Urothelium cell line (cell line): ENCODE results near the gene CD5L.

Experiments used
- DNase-seq: peaks from one replicate; pipeline ENCODE4 v3.0.0; 2011; ENCODE audit warnings: low spot score, mixed read lengths
- FAIRE-seq: peaks from 2 replicates; lab custom pipeline; 2011; peaks lifted over from hg19 to GRCh38; lab: Jason Lieb, UNC

CD5L gene

DNA sequence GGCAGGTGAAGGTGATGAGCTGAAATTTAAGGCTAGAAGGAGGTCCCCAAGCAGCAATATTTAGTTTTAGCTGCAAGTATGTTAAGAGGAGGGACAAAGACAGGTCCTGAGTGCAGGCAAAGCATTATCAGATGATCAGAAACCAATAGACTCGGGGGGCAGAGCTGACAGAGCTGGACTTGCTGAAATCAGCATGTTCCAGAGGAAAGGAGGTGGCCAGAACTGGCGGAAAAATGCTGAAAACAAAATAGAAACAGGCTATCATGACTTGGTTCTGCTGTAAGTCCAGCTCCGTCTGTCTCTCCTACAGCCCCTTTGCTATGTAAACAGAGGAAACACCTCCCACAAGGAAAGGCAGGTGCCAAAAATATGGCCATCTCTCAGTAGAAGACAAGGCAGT, at the start of gene CD5L:
Gene CD5L (minus strand): TSS at position 101 of the 400 bp plus-strand sequence. CDS start 107 bp downstream, outside the sequence.
- no peak for FAIRE-seq
- no peak for DNase-seq

DNA sequence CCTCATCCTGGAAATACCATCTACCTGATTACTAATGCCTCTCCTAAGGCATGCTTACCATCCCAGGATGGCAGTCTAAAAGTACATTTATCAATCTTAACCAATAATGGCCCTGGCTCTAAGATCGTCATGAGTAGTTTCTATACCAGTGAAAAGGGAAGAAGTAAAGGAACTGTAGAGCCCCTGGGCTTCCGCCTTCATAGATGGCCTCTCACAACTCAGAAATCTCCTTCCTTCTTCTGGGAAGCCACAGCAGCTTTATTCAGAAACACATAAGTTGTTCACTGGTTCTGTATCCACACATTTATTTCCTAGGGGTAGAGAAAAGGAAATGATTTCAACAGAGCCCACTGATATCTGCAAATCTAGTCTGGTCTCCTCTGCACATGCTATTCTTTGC, 41.0 kb upstream of the CD5L start:
- FAIRE-seq, result no peak
- no peak for DNase-seq

DNA sequence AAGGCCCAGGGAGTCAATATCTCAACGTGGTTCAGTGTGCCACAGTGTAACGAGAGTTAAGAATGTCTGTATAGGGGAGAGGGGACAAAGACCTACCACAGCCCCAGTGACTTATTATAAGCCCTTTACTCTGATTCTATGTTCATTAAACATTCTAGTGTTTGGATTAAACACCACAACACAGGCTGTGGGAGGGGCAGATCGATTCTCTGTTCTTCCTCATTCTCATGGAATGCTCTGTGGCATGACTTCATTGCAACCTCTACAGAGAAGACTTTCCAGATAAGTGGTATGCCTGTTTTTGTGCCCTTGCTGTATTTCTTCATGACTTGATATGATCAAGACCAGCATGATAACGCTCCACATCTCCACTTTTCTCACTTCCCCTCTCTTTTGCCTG, 39.0 kb upstream of the CD5L start:
- DNase-seq (no peak), FAIRE-seq (no peak)

GRCh38 chr1:157878059-157878458, 36.5 kb upstream of the CD5L start:
- FAIRE-seq (no peak), DNase-seq (peak; percentile 55)

DNA sequence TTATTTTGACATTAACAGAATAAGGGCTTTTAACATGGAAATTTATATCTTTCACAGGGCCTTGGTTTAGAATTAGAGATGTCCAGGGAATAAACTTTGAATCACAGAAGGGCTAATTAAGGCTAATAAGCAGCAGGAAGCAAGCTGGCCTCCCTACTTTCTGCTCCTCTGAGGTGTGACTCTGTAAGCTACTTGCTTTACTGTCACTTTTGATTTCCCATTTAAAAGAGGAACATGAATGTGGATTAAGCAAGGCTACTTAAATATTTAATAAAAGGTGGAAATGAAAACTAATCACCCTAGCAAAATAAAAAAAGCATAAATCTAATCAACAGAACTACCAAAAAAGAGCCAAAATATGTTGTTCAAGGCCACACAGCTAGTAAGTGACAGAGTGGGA, 28.9 kb upstream of the CD5L start:
- DNase-seq (no peak), FAIRE-seq (no peak)

GRCh38 chr1:157868654-157869053, 27.0 kb upstream of the CD5L start:
- FAIRE-seq (no peak), DNase-seq (no peak)

GRCh38 chr1:157862114-157863070, 20.8 kb upstream of the CD5L start:
- FAIRE-seq (peak; percentile 63), DNase-seq (no peak)

GRCh38 chr1:157856538-157856937, 14.9 kb upstream of the CD5L start:
- DNase-seq (no peak), FAIRE-seq (no peak)

DNA sequence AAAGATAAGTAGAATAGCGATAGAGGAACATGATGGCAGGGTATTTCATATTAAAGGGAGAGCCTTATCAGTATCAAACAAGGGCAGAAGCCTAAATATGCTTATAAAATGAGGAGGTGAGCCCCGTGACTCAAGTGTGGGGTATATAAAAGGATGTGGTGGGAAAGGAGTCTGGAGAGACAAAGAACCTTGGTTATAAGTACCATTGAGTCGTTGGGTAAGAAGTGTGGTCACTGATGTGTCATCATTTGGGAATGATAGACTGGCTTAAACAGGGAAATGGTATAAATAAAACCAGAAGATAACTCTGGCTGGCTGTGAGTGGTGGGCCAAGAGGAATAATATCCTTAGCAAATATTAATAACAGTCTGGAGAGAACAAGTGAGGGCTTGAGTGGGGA, 10.9 kb upstream of the CD5L start:
- peak; percentile 20 for FAIRE-seq
- DNase-seq, result peak; percentile 76

DNA sequence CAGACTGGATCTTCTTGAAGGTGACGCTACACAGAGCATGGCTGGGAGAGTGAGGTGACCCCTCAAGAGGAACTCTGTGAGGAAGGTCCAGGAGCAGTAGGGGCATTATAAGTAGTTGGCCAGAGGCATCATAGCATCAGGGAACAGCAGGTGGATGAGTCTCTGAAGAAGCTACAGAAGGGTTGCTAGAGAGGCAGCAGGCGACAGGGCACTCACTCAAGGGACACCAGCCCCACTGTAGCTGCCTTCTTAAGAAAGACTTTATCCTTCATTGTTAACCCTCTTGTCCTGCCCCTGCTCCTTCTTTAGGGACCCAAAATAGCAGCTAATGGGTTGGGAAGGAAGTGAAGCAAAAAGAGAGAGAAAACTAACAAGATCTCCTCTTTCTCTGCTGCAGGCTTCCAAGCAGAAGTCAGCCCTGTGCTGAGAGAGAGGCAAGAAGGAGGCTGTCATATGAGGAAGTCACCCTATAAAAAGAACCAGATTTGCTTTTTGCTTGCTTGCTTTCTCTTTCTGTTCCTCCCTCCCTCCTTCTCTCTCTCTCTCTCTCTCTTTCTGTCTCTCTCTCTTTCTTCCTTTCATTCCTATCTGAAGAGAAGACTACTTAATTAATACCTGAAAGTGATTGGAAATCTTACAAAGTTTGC, 7.7 kb upstream of the CD5L start:
- DNase-seq, result no peak
- no peak for FAIRE-seq

GRCh38 chr1:157844089-157844830, 2.7 kb upstream of the CD5L start:
- DNase-seq, result no peak
- FAIRE-seq, result no peak

DNA sequence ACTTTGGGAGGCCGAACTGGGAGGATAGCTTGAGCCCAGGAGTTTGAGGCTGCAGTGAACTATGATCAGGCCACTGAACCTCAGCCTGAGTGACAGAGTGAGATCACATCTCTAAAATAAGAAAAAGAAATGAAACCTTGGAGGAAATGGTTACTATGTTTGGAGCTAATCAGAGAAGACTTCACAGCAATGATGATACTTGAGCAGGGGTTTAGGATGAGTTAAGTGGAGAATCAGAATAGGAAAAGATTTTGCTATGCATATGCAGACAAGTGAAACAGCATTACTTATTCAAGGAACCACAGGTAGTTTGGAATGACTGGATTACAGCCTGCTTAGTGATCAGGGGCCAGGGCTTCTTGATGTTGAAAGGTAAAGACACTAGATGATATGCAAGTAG, 1.3 kb upstream of the CD5L start:
- FAIRE-seq (no peak), DNase-seq (no peak)

DNA sequence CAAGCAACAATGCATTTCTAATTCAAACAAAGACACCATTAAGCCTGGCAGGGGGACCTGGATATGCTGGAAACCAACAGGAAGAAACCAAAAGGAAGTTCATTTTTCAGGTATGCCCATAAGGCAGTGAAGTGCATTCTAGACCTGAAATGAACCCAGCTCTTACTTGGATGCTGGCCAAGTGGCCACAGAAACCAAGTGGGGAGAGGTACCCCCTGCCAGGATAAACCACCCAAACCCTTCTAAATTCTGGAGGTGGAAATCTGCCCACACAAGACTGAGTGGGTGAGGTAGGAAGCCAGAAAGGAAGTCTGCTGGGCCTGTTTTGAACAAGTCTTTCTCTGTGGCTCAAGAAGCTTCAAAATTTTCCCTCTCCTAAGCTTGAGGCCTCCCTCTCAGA, 2.6 kb downstream of the CD5L start:
- no peak for DNase-seq
- no peak for FAIRE-seq

- DNase-seq (no peak), FAIRE-seq (no peak)
Observed at GRCh38 chr1:157834430-157834829, 7.2 kb downstream of the CD5L start.

GRCh38 chr1:157833145-157833544, 8.5 kb downstream of the CD5L start:
- DNase-seq, result no peak
- FAIRE-seq, result no peak

DNA sequence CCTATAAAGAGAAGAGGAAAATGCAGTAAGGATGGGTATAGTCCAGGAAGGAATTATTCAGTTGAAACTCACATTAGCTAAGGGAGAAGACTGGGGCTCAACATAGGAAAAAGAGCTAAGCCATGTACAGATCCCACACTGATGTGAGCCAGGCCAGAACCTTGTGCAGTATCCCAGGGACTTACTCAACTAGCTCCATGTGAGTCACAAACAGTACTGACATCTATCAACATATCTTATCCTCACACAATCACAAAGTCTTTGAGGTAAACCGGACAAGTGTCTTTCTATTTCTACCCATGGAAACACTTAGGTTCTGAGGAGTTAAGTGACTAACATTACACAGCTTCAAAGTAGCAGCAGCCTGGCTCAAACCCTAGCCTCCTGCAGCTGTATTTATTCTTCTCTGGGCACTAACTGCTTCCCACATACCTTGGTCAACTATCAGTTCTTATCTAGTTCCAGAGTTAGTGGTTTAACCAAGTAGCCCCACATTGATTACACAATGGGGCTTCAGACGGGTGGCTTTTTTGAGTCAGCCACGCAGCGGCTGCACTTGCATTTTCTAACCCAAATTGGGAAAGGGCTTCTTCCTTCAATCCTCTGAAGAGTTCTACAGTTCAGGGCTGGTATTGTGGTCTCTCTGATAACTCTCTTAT, 9.5 kb downstream of the CD5L start:
- no peak for DNase-seq
- no peak for FAIRE-seq

GRCh38 chr1:157830887-157831286, 10.7 kb downstream of the CD5L start:
- DNase-seq, result no peak
- FAIRE-seq, result no peak

DNA sequence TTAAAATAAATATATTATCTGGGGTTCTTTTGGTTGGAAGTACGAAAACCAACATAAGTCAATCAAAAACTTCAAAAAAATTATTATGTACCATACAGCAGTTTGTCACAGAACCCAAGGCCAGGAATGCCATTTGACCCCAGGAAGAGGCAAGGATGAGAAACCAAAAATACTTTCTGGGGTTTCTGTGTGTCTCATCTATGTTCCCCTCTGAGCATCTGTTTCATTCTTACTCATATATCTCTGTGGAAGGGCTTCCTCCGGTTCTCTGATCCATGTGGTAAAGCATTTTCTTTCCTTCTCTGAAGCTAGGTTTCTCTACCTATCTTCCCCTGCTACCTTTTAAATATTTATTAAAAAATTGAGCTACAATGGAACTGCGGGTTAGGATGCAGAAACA, 11.9 kb downstream of the CD5L start:
- DNase-seq, result no peak
- FAIRE-seq, result no peak

DNA sequence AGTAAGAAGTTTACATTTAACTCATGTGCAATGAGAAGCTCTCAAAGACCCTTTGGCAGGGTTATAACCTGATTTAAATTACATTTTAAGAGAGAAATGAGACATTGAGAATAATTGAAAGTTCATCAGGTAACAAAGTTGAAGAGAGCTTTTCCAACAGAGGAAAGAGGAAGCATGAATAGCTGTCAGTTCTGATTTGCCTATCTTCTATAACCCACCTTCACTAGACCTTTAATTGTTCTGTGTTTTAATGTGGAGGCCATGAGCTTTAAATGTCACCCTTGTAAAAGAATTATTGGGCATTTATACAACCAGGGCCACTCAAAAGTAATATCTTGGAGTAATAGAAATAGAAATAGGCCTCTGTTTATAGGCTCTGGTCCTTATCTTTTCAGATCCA, 12.4 kb downstream of the CD5L start:
- DNase-seq, result no peak
- no peak for FAIRE-seq

DNA sequence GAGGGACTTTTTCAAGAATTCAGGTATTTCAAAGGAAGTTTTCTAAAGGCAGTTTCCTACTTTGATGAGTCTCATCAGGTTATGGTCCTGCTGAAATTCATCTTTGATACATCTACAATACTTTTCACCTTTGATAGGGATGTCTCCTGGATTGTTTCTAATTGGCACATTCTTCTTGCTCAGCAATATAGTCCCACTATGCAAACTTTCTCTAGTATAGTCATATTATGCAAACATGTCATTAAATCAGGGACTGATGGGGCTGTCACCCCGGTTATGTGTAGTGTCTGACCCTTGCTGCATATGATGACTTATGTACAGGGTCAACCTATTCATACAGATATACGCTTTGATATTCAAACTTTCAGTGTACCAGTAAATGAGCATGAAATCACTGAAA, 21.3 kb downstream of the CD5L start:
- FAIRE-seq (no peak), DNase-seq (no peak)

GRCh38 chr1:157819896-157820295, 21.7 kb downstream of the CD5L start, which contains the start of gene FCRL1:
FCRL1 (minus strand) TSS chr1:157820120; CDS start chr1:157820037, 83 bp downstream.
- DNase-seq (no peak), FAIRE-seq (no peak)
